HG03108 (cell line): ENCODE results near the gene KLHL12.

Experiments
- ATAC-seq: cut with Tn5 transposase; IDR thresholded peaks from one replicate; pipeline ENCODE4 v1.9.1; 2021; ENCODE audit warnings: moderate library complexity; ENCODE audit not compliant: unreplicated experiment

The KLHL12 gene

DNA sequence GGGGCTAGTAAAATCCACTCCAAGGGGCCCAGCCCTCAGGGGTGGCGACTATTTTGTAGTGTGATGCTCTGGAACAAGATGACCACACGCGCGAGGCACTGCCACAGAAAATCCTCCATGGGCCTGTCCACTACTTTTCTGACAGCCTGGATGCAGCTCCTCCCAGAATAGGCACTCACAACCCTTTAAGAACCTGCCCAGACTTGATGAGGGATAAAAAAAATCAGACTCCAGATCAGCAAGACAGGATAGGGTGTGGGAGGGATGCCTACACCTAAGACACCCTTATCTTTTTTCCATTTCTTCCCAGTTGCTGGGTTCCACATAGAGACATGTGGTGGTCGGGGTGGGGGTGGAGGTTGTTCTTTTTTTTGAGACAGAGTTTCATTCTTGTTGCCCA lies 82.8 kb downstream of the KLHL12 start:
- ATAC-seq: no peak

DNA sequence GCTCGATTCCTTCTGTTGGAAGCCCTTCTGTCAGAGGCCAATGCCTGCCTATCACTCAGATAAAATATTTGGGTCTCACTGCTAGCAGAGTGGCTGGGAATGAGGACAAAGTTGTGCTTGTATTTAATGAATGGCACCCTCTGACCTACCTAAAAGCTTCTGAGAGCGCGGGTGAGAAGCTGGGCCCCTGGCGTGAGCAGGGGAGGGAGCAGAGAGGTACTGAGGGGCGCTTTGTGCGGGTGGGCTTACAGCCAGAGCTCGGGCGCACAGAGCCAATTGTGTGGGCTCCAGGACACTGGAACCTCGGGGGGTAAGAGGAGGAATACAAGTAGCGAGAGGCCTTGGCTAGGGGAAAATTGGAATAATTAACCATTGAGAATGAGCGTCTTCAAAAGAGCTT lies 84.0 kb downstream of the KLHL12 start:
- ATAC-seq: no peak
